Caco-2 (cell line): Measurements from ENCODE around the gene DYNC1LI1. TPM values are rescaled to one million over a fixed set of nuclear protein-coding genes. Genes with fewer than 3 reads are reported as not detected.

Experiments used
- BruUV-seq: library from RNA; stranded (reverse); fragments of 400-500 nt; replicated peaks from 2 replicates; lab custom pipeline; 2021; lab: Mats Ljungman, UMichigan
- CTCF ChIA-PET: fragments of 300-600 bp; sonication (Branson Sonifier 250); formaldehyde crosslinking; loops from one replicate; lab custom pipeline; 2022; ENCODE audit warnings: antibody characterized with exemption; lab: Charles Lee
- POLR2A ChIA-PET: fragments of 300-600 bp; sonication (Branson Sonifier 250); formaldehyde crosslinking; loops from one replicate; lab custom pipeline; 2022; ENCODE audit warnings: antibody characterized with exemption; lab: Charles Lee
- DNase-seq, 2 experiments: peaks; one replicate each; pipeline versions ENCODE4 v3.0.0 to v3.0.0-alpha.2; 2020 to 2022
- H3K27me3 ChIP-seq: replicated peaks from 2 replicates; pipeline ENCODE4 v1.6.0; 2011; ENCODE audit warnings: low read length; ENCODE audit not compliant: control insufficient read depth, insufficient read depth
- H3K36me3 ChIP-seq: 2 replicates; pipeline ENCODE4 v1.5.1; 2011; ENCODE audit warnings: low read length; ENCODE audit not compliant: control insufficient read depth, insufficient read depth
- H3K4me1 ChIP-seq: fragments of 250-450 bp; sonication (Bioruptor Pico); 2 replicates; pipeline ENCODE4 v1.5.1; 2020; ENCODE audit warnings: mild to moderate bottlenecking
- H3K4me3 ChIP-seq: 2 replicates; pipeline ENCODE4 v1.5.1; 2011; ENCODE audit warnings: low read depth, mild to moderate bottlenecking, control low read depth, low read length
- H3K9me3 ChIP-seq: fragments of 250-450 bp; sonication (Bioruptor Pico); 2 replicates; pipeline ENCODE4 v1.5.1; 2020; ENCODE audit warnings: mild to moderate bottlenecking, moderate library complexity
- H3K27ac Mint-ChIP-seq: one replicate; pipeline ENCODE4 v1.8.0; 2022; ENCODE audit warnings: mixed read lengths; ENCODE audit not compliant: unreplicated experiment
- H3K27me3 Mint-ChIP-seq: one replicate; pipeline ENCODE4 v1.8.0; 2022; ENCODE audit warnings: mixed read lengths; ENCODE audit not compliant: insufficient read depth, unreplicated experiment
- H3K36me3 Mint-ChIP-seq: one replicate; pipeline ENCODE4 v1.8.0; 2022; ENCODE audit warnings: mild to moderate bottlenecking, mixed read lengths; ENCODE audit not compliant: insufficient read depth, unreplicated experiment
- H3K4me1 Mint-ChIP-seq: one replicate; pipeline ENCODE4 v1.8.0; 2022; ENCODE audit warnings: low read depth, mixed read lengths; ENCODE audit not compliant: unreplicated experiment
- H3K4me3 Mint-ChIP-seq: one replicate; pipeline ENCODE4 v1.8.0; 2022; ENCODE audit warnings: mild to moderate bottlenecking, moderate library complexity, mixed read lengths; ENCODE audit not compliant: unreplicated experiment
- H3K9me3 Mint-ChIP-seq: one replicate; pipeline ENCODE4 v1.8.0; 2022; ENCODE audit warnings: mixed read lengths; ENCODE audit not compliant: unreplicated experiment
- CTCF ChIP-seq, 2 experiments: fragments of 200-600 bp in 1 of 2; IDR thresholded peaks; 1 replicate in 1 of 2; 2 replicates in 1 of 2; pipeline versions ENCODE4 v1.5.1 to v1.8.0; 2011 to 2022; ENCODE audit warnings: antibody characterized with exemption in 1 of 2, control low read depth in 1 of 2, inconsistent platforms in 1 of 2, low read depth in 1 of 2, low read length in 1 of 2, mild to moderate bottlenecking in 1 of 2, moderate library complexity in 1 of 2; ENCODE audit not compliant: insufficient read depth in 1 of 2, severe bottlenecking in 1 of 2, unreplicated experiment in 1 of 2
- intact Hi-C: fragments of 100-400 bp; cut with micrococcal nuclease; formaldehyde crosslinking; loops from one replicate; pipeline ENCODE4 v1.10.0; 2022; ENCODE audit not compliant: unreplicated experiment
- total RNA-seq: library from RNA; stranded (reverse); gene quantifications from 2 replicates; pipeline ENCODE4 v1.2.3, GENCODE V29; 2022

The DYNC1LI1 gene
- total RNA-seq, 1 experiment from 2014 or later = 35.4 TPM

DNA sequence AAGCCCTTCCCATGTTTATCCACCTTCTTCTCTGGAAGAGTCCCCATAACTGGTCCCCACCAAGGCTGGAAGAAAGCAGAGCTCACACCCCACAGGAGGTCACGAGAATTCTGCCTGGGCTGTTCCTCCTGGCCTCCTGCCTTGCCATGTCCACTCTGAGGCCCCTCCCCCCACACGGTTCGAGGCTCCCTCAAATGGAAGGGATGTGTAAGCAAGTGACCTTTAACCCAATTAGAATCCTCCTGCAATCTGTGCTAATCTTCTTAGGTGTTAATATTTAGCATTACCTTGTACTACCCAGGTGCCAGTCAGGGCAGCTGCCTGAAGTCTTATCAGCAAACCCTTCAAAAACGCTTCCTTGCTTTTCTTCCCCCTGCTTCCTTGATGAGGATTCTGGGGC lies 32.4 kb upstream of the DYNC1LI1 start:
- H3K36me3 Mint-ChIP-seq = no peaks in the 10 kb centered on the region
- ChIA-PET CTCF (no interaction called here), POLR2A (no interaction called here)
- Histone ChIP-seq H3K4me1 (no peaks in the 10 kb centered on the region), H3K4me3 (no peak overlapping the region), H3K9me3 (no peaks in the 10 kb centered on the region), H3K36me3 (no peaks in the 10 kb centered on the region), H3K27me3 (no peaks in the 10 kb centered on the region)
- intact Hi-C loops = no loop called here
- peaks cover 17% of the 10 kb centered on the region for H3K4me1 Mint-ChIP-seq
- DNase-seq = no peak
- H3K27me3 Mint-ChIP-seq = no peaks in the 10 kb centered on the region
- BruUV-seq = no TSS peak
- H3K27ac Mint-ChIP-seq = no peak overlapping the region
- no peak overlapping the region for H3K4me3 Mint-ChIP-seq
- no peak for TF ChIP-seq CTCF (IDR thresholded peaks at IDR 0.05; ENCODE audit: insufficient read depth in 1 of 2, low read depth in 1 of 2, low read length in 1 of 2, severe bottlenecking in 1 of 2, unreplicated experiment in 1 of 2)
- no peaks in the 10 kb centered on the region for H3K9me3 Mint-ChIP-seq

- no peaks in the 10 kb centered on the region for H3K36me3 Mint-ChIP-seq
- no peak overlapping the region for H3K27ac Mint-ChIP-seq
Observed at GRCh38 chr3:32602206-32602605, 31.5 kb upstream of the DYNC1LI1 start.

DNA sequence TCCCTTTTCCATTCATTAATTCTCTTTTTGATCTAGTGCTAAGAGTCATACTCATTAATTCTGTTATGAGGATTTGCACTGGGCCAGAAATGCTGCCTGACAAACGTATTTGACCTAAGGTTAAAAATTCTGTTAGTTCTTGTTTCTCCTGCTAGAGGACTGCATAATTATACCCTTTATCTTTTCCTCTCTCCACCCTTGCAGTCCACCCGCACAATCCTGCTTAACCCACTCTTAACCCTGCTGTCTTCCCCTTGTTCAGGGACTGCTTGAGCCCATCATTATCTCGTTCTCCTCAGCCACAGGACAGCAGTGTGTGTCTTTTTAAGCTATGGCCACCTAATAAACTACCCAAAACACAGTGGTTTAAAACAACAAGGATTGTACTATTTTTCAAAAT lies 31.1 kb upstream of the DYNC1LI1 start:
- DNase-seq = no peak
- POLR2A ChIA-PET = no interaction called here

More at GRCh38 chr3:32602206-32602605, 31.5 kb upstream of the DYNC1LI1 start:
- Histone ChIP-seq H3K9me3 (no peaks in the 10 kb centered on the region), H3K36me3 (no peaks in the 10 kb centered on the region), H3K27me3 (no peaks in the 10 kb centered on the region), H3K4me3 (no peak overlapping the region), H3K4me1 (no peaks in the 10 kb centered on the region; the same call in 1 of the 2 replicates)
- no peak for TF ChIP-seq CTCF (IDR thresholded peaks at IDR 0.05; ENCODE audit: insufficient read depth in 1 of 2, low read depth in 1 of 2, low read length in 1 of 2, severe bottlenecking in 1 of 2, unreplicated experiment in 1 of 2)
- H3K4me1 Mint-ChIP-seq = peaks cover 17% of the 10 kb centered on the region
- no TSS peak for BruUV-seq
- intact Hi-C loops = no loop called here
- ChIA-PET CTCF (interaction anchor here (0.6 kb wide), 1 partner anchor 1668 kb away, joined by 3 read pairs; no protein-coding TSS in a partner anchor), POLR2A (no interaction called here)
- no peaks in the 10 kb centered on the region for H3K27me3 Mint-ChIP-seq
- DNase-seq = no peak
- no peaks in the 10 kb centered on the region for H3K9me3 Mint-ChIP-seq
- no peak overlapping the region for H3K4me3 Mint-ChIP-seq

More for the DNA sequence above, 31.1 kb upstream of the DYNC1LI1 start:
- no peak overlapping the region for H3K4me3 Mint-ChIP-seq
- TF ChIP-seq CTCF (IDR thresholded peaks at IDR 0.05; ENCODE audit: insufficient read depth in 1 of 2, low read depth in 1 of 2, low read length in 1 of 2, severe bottlenecking in 1 of 2, unreplicated experiment in 1 of 2) = no peak
- H3K27ac Mint-ChIP-seq = no peak overlapping the region
- BruUV-seq = no TSS peak
- H3K27me3 Mint-ChIP-seq = no peaks in the 10 kb centered on the region
- Histone ChIP-seq H3K36me3 (no peaks in the 10 kb centered on the region), H3K9me3 (no peaks in the 10 kb centered on the region), H3K4me1 (peaks cover 4% of the 10 kb centered on the region; the same call in 1 of the 2 replicates), H3K27me3 (no peaks in the 10 kb centered on the region), H3K4me3 (no peak overlapping the region)
- H3K36me3 Mint-ChIP-seq = no peaks in the 10 kb centered on the region
- intact Hi-C loops = no loop called here
- CTCF ChIA-PET = interaction anchor here (0.6 kb wide), 1 partner anchor 1668 kb away, joined by 3 read pairs; no protein-coding TSS in a partner anchor
- peaks cover 17% of the 10 kb centered on the region for H3K4me1 Mint-ChIP-seq
- H3K9me3 Mint-ChIP-seq = no peaks in the 10 kb centered on the region
